Prostate gland (tissue), 2 donors: ENCODE data around the gene B2M. TPM values are rescaled to one million over a fixed set of nuclear protein-coding genes. Genes with fewer than 3 reads are reported as not detected.

Experiments
- DNase-seq: peaks from one replicate; pipeline ENCODE4 v3.0.0-alpha.2; 2019; ENCODE audit warnings: low spot score
- H3K27ac ChIP-seq, 2 donors: fragments of 200-600 bp; sonication (generic); 2 replicates each; pipeline ENCODE4 v1.5.1; 2017 to 2019
- H3K27me3 ChIP-seq: fragments of 200-600 bp; sonication (generic); replicated peaks from 2 replicates; pipeline ENCODE4 v1.5.1; 2019; ENCODE audit not compliant: insufficient read depth
- H3K36me3 ChIP-seq, 2 donors: fragments of 200-600 bp; sonication (generic); 1 replicate in 1 of 2; 2 replicates in 1 of 2; pipeline versions ENCODE4 v1.5.1 to v1.8.1; 2017 to 2019
- H3K4me1 ChIP-seq: fragments of 200-600 bp; sonication (generic); replicated peaks from 2 replicates; pipeline ENCODE4 v1.5.1; 2019
- H3K4me3 ChIP-seq, 2 donors: fragments of 200-600 bp; sonication (generic); 2 replicates each; pipeline ENCODE4 v1.5.1; 2017 to 2019
- H3K9me3 ChIP-seq: fragments of 200-600 bp; sonication (generic); 2 replicates; pipeline ENCODE4 v1.5.1; 2017
- CTCF ChIP-seq, 4 experiments: fragments of 200-600 bp in 2 of 4; fragments of 450-650 bp in 2 of 4; sonication (generic) in 2 of 4; IDR thresholded peaks; 1 replicate in 3 of 4; 2 replicates in 1 of 4; pipeline ENCODE4 v1.5.1; 2016 to 2019; ENCODE audit warnings: antibody characterized with exemption in 4 of 4, mild to moderate bottlenecking in 2 of 4, moderate library complexity in 2 of 4
- POLR2A ChIP-seq: fragments of 450-650 bp; IDR thresholded peaks from one replicate; pipeline ENCODE4 v1.6.1; 2016; ENCODE audit warnings: antibody characterized with exemption, mild to moderate bottlenecking
- POLR2AphosphoS5 ChIP-seq: sonication (generic); formaldehyde crosslinking; IDR thresholded peaks from one replicate; pipeline ENCODE4 v1.6.1; 2017; ENCODE audit warnings: antibody characterized with exemption
- WGBS: methylation state at CpG from one replicate; pipeline ENCODE4 v1.1.5; 2018; 5-methylcytosine and 5-hydroxymethylcytosine counted together
- intact Hi-C: fragments of 100-400 bp; cut with DNase I; formaldehyde crosslinking; loops from one replicate; pipeline ENCODE4 v1.14.2; 2022
- small RNA-seq, 2 donors: library from RNA; depleted of rRNA; stranded (forward); fragments of <200 nt; gene quantifications; one replicate each; pipeline ENCODE3, GENCODE V24; 2016
- total RNA-seq, 2 donors: library from RNA; depleted of rRNA; stranded (reverse); fragments of >200 nt; gene quantifications; one replicate each; pipeline ENCODE4 v1.1.0, GENCODE V29; 2016

B2M gene
- total RNA-seq, 2 donors from 2014 or later, result 2,014 to 2,775 TPM

- TF ChIP-seq CTCF (IDR thresholded peaks at IDR 0.05) (no peak), POLR2A (no peak), POLR2AphosphoS5 (no peak)
- no peak overlapping the region for H3K4me3 ChIP-seq
- H3K27ac ChIP-seq, result no peak overlapping the region
- H3K4me1 ChIP-seq, result no peaks in the 10 kb centered on the region
- DNase-seq, result no peak
- intact Hi-C loops, result no loop called here
- no peaks in the 10 kb centered on the region for H3K36me3 ChIP-seq
- 100% methylated on average over 1 of the region's 1 CpG for WGBS
- no peaks in the 10 kb centered on the region for H3K9me3 ChIP-seq
- H3K27me3 ChIP-seq, result no peaks in the 10 kb centered on the region
Observed at GRCh38 chr15:44753345-44753744, 42.0 kb downstream of the B2M start.

- WGBS, result 34% methylated on average over 2 of the region's 2 CpGs
- Histone ChIP-seq H3K4me1 (no peaks in the 10 kb centered on the region), H3K27me3 (no peaks in the 10 kb centered on the region), H3K4me3 (no peak overlapping the region), H3K9me3 (no peaks in the 10 kb centered on the region), H3K27ac (no peak overlapping the region), H3K36me3 (no peaks in the 10 kb centered on the region)
- TF ChIP-seq POLR2A (no peak), CTCF (IDR thresholded peaks at IDR 0.05) (no peak), POLR2AphosphoS5 (no peak)
- intact Hi-C loops, result no loop called here
- DNase-seq, result no peak
Observed at GRCh38 chr15:44763187-44763586, 51.9 kb downstream of the B2M start.

- H3K27ac ChIP-seq, result no peak overlapping the region
- DNase-seq, result no peak
- no peak overlapping the region for H3K4me3 ChIP-seq
- intact Hi-C loops, result no loop called here
- 84% methylated on average over 3 of the region's 3 CpGs for WGBS
- TF ChIP-seq CTCF (IDR thresholded peaks at IDR 0.05), result no peak
- TF ChIP-seq POLR2AphosphoS5, result no peak
- TF ChIP-seq POLR2A, result no peak
- no peaks in the 10 kb centered on the region for H3K36me3 ChIP-seq
- H3K4me1 ChIP-seq, result no peaks in the 10 kb centered on the region
- H3K27me3 ChIP-seq, result no peaks in the 10 kb centered on the region
- no peaks in the 10 kb centered on the region for H3K9me3 ChIP-seq
Observed at GRCh38 chr15:44763848-44764247, 52.5 kb downstream of the B2M start.

- no peaks in the 10 kb centered on the region for H3K9me3 ChIP-seq
- H3K27me3 ChIP-seq, result no peaks in the 10 kb centered on the region
- WGBS, result 36% methylated on average over 3 of the region's 3 CpGs
- intact Hi-C loops, result no loop called here
- TF ChIP-seq POLR2A, result no peak
- no peak for TF ChIP-seq CTCF (IDR thresholded peaks at IDR 0.05)
- no peak for TF ChIP-seq POLR2AphosphoS5
- no peaks in the 10 kb centered on the region for H3K36me3 ChIP-seq
- no peak overlapping the region for H3K27ac ChIP-seq
- no peak overlapping the region for H3K4me3 ChIP-seq
- no peaks in the 10 kb centered on the region for H3K4me1 ChIP-seq
- no peak for DNase-seq
Observed at GRCh38 chr15:44765036-44765435, 53.7 kb downstream of the B2M start.

Small RNA genes lying within 50 kb of the gene (small RNA-seq; reads per million reads assigned to genes)
- 0 reads per million in 2 donors for gene RF00019

Other genes starting within 250 kb of the B2M start
- gene EIF3J, start 174.4 kb upstream of the B2M start, total RNA-seq, result 10 to 100 TPM; 33.1 to 51.7 TPM
- gene SPG11, start 47.9 kb upstream of the B2M start, total RNA-seq, result 10 to 100 TPM; 86.2 to 93.7 TPM
- 1 to 10 TPM in 1 of 2 donors, under 1 TPM in 1; 0.77 to 1.2 TPM for gene PATL2, start 194 bp upstream of the B2M start, total RNA-seq
- 10 to 100 TPM in 1 of 2 donors, 1 to 10 TPM in 1; 7.6 to 12.0 TPM for gene TRIM69, start 25.0 kb downstream of the B2M start, total RNA-seq
- 1 to 10 TPM in 1 of 2 donors, not detected in 1; 5.0 TPM for gene TERB2, start 245.2 kb downstream of the B2M start, total RNA-seq